Measurements from ENCODE around the gene STARD3NL. TPM values are rescaled to one million over a fixed set of nuclear protein-coding genes. Genes with fewer than 3 reads are reported as not detected.

STARD3NL gene
- total and polyA plus RNA-seq, 4 experiments from 2014 or later: 11.4 to 54.4 (median 19.9) TPM

GRCh38 chr7:38280000-38280399 is 102.0 kb downstream of the STARD3NL start:
- no peak overlapping the region for H3K4me3 ChIP-seq (ENCODE audit: low read length in 2 of 2)
- Mint-ChIP-seq H3K4me1 (no peaks in the 10 kb centered on the region), H3K36me3 (no peaks in the 10 kb centered on the region), H3K27ac (no peak overlapping the region), H3K27me3 (no peaks in the 10 kb centered on the region), H3K9me3 (no peaks in the 10 kb centered on the region), H3K4me3 (no peak overlapping the region)
- H3K9me3 ChIP-seq (ENCODE audit: control insufficient read depth in 1 of 2, low read length in 2 of 2): no peaks in the 10 kb centered on the region
- H3K27me3 ChIP-seq (ENCODE audit: insufficient read depth, low read length): no peaks in the 10 kb centered on the region
- ChIA-PET POLR2A (ENCODE audit: partially characterized antibody) (no interaction called here), CTCF (ENCODE audit: partially characterized antibody) (no interaction called here)
- H3K27ac ChIP-seq (ENCODE audit: low read depth, low read length): no peak overlapping the region
- H3K36me3 ChIP-seq (ENCODE audit: insufficient read depth, low read length): no peaks in the 10 kb centered on the region
- DNase-seq: no peak
- H3K4me1 ChIP-seq (ENCODE audit: insufficient read depth, low read length): no peaks in the 10 kb centered on the region
- intact Hi-C loops (cut with micrococcal nuclease): no loop called here
